GM12873 (cell line): ENCODE measurements around the gene POLA2.

Experiments
- TF ChIP-seq, protein P1 (sequence below): IDR thresholded peaks from 2 replicates; pipeline ENCODE4 v1.5.1; 2012; ENCODE audit warnings: low read depth, mild to moderate bottlenecking, moderate library complexity, low read length, control low read depth; ENCODE audit not compliant: insufficient read depth; ENCODE audit errors: missing control alignments

POLA2 gene

DNA sequence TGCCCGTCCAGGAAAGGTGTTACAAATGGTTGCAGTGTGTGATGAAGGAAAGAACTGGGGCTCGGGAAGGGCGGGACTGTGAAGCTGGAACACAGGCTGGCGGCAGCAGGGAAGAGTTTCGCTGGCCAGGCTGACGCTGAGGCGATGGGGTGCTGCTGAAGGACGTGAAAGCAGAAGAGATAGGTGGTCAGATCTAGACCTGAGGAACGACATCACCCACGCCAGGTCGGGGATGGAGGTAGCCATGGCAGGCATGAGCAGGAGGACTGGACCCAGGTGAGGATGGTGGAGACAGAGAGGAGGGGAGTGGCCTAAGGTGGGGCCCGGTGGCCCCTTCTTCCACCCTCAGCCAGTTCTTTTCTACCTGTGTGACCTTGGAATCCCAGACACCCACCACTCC, 62.1 kb downstream of the POLA2 start:
- TF ChIP-seq, protein P1, sequence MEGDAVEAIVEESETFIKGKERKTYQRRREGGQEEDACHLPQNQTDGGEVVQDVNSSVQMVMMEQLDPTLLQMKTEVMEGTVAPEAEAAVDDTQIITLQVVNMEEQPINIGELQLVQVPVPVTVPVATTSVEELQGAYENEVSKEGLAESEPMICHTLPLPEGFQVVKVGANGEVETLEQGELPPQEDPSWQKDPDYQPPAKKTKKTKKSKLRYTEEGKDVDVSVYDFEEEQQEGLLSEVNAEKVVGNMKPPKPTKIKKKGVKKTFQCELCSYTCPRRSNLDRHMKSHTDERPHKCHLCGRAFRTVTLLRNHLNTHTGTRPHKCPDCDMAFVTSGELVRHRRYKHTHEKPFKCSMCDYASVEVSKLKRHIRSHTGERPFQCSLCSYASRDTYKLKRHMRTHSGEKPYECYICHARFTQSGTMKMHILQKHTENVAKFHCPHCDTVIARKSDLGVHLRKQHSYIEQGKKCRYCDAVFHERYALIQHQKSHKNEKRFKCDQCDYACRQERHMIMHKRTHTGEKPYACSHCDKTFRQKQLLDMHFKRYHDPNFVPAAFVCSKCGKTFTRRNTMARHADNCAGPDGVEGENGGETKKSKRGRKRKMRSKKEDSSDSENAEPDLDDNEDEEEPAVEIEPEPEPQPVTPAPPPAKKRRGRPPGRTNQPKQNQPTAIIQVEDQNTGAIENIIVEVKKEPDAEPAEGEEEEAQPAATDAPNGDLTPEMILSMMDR, result no peak

GRCh38 chr11:65325435-65325834, 63.7 kb downstream of the POLA2 start:
- TF ChIP-seq, protein P1, result no peak

- TF ChIP-seq, protein P1, result no peak
Measured at GRCh38 chr11:65327021-65327420, 65.3 kb downstream of the POLA2 start.

DNA sequence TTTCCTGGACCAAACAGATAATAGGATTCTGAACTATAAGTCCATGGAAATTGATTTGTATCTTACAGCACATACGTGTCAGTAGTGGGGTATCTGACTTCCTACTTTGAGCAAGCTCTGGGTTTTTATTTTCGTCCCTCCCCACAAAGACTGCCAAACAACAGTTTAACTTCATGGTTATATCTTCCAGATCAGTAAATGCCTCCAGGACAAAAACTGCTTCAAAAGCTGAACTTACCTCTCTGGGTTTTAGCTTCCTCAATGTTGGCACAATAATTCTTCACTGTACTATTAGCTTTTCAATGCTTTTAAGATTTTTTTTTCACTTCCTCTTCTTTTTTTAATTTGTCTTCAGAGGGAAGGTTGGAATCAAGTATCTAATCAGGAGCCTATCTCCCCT, 67.7 kb downstream of the POLA2 start:
- TF ChIP-seq, protein P1, result no peak

DNA sequence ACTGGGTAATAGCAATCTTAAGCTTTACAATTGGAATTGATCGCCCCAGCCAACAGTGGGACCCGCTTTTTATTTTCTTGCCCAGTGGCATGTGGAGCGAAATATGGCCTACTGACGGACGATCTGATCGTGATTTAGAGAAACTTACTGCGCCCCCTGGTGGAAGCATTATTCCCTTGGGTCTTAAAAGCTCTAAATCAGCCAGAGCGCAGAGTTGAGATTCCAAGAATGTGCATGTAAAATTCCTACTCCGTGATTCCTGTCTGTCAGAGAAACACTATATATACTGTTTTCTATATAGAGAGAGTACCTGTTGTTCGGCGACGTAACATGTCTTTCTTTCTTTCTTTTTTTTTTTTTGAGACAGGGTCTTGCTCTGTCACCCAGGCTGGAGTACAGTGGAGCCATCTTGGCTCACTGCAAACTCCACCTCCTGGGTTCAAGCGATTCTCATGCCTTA, 68.2 kb downstream of the POLA2 start:
- TF ChIP-seq, protein P1, result peak; percentile 75

DNA sequence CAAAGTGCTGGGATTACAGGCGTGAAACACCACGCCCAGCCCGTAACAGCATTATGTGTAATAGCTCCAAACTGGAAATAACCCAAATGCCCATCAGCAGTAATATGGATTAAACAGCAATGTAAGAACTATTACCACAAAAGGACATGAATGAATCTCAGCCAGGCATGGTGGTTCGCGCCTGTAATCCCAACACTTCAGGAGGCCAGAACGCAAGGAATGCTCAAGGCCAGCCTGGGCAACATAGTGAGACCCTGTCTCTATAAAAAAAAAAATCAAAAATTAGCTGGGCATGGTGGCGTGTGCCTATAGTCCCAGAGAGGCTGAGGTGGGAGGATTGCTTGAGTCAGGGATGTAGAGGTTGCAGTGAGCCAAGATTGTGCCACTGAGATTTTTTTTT, 68.8 kb downstream of the POLA2 start:
- TF ChIP-seq, protein P1, result no peak

DNA sequence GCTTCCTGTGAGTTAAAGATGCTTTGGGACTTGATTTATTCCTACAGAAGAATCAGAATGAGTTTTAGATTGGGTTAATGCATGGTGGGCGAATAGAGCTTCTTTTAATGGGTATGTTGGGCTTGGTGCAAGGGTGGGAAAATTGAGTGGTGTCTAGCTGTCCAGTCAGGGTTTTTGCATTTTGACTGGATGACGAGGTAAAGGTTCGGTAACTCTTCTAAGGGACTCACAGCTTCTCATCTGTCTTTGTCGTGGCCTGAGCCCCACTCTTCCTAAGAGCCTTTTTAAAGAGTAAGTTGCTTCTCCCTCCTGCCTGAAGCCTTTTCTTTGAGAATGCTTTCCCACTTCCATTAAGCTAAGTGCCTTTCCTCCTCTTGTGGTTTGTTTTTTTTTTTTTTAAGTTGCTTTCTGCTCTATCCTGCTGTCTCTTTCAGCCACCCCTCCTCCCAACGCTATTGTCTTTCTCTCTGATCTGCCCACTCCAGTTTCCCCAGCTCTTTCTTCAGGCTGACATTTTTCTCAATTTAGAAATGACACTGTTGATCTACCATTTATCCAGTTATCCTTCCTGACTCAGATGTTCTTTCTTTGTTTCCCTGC, 73.0 kb downstream of the POLA2 start:
- TF ChIP-seq, protein P1, result no peak
